Ureter (tissue), 1 donor: Measurements from ENCODE around the gene PRDM10. TPM values are rescaled to one million over a fixed set of nuclear protein-coding genes. Genes with fewer than 3 reads are reported as not detected.
"Not testable (repeated sequence)": the region's sequence is repeated elsewhere in the genome, so short reads cannot be mapped to it uniquely, and the experiment has no call there.

ENCODE experiments used
- DNase-seq: peaks from one replicate; pipeline ENCODE4 v3.0.0-alpha.2; 2020; ENCODE audit warnings: low spot score
- total RNA-seq: library from RNA; stranded (reverse); gene quantifications from one replicate; pipeline ENCODE4 v1.2.4, GENCODE V29; 2023
- donor health status: DM: yes; HTN: yes; CAD: no.

PRDM10 gene
- total RNA-seq, 1 donor from 2014 or later, result 10.3 TPM

DNA sequence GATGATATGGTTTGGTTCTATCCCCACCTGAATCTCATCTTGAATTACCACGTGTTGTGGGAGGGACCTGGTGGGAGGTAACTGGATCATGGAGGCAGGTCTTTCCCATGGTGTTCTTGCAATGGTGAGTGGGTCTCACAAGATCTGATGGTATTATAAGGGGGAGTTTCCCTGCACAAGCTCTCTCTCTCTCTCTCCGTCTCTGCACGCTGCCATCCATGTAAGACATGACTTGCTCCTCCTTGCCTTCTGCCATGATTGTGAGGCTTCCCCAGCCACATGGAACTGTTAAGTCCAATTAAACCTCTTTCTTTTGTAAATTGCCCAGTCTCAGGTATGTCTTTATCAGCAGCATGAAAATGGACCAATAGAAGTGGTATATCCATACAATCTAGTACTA lies 13.2 kb upstream of the PRDM10 start:
- not testable (repeated sequence) for DNase-seq

DNA sequence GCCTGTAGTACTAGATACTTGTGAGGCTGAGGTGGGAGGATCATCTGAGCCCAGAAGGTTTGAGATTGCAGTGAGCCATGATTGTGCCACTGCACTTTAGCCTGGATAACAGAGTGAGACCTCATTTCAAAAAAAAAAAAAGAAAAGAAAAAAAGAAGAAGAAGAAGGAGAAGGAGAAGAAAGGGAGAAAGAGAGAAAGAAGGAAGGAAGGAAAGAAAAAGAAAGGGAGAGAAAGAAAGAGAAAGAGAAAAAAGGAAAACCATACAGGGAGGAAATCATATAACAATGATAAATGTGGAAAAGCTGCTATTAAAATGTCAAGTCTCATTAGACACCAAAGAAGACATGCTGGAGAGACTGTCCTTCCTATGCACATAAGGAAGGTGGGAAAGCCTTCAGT lies 5.7 kb upstream of the PRDM10 start:
- no peak for DNase-seq

DNA sequence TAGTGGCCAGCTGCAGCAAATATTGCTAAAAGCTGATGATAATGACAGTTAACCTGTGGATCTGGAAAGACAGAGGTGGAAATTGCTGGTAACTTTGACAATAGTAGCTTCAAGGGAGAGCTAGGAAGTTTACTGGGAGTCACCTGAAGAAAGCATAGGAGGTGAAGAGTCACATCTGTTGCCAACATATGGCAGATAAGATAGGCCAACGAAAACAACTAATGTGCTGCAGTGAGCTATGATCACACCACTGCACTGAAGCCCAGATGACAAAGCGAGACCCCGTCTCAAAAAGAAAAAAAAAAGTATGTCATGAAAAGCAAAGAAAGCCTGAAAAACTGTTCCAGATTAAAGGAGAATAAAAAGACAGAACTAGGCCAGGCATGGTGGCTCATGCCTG lies 4.3 kb upstream of the PRDM10 start:
- no peak for DNase-seq

DNA sequence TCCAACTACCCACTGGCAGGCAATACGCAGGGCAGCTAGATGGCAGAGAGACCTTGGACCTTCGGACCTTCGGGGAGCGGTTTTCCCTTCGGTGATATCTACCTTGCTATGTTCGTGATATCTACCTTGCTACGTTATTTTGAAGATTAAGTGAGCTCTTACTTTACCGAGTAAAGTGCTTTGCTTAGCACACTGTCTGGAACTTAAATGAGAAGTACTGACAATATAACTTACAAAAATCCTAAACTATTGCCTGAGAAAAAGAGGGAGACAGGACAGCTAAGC lies 1.0 kb upstream of the PRDM10 start:
- DNase-seq, result no peak

DNA sequence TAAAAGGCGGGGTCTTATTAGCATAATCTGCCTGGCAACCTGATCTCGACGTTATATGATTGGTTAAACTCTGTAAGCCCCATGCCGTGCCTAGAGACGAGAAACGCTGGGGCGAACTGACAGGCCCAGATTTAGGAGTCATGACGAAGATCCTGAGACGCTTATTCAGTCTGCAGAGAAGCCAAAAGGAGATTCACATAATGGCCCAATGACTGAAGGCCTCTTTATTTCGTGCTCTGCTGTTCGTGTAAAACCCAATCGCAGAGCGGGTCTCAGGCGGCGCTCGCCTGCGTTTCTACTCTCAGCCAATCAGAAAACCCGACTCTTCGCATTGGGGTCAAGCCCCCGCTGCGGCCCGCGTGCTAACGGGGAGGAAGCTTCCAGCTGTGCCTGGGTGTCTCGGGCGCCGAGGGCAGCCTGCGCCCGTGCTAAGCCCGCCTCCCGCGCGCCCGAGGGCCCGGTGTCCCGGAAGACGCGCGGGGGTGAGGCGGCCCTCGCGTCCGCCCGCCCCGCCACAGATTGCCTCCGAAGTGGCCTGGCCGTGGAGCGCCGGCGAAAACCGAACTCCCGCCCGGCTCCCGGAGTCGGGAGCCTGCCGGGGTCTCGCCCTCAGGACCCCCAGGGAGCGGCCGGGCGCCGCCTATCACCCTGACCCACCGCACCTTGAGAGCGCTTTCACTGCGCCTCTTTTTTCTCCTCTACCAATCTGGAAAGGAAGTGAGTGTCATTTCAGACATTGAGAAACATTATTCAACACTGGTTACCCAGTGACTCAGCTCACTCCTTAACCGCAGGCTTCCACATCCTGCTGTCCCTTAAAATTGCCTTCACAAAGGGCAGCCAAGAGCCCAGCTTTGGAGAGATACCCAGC lies 446 bp upstream of the PRDM10 start:
- DNase-seq, result peak; percentile 96

DNA sequence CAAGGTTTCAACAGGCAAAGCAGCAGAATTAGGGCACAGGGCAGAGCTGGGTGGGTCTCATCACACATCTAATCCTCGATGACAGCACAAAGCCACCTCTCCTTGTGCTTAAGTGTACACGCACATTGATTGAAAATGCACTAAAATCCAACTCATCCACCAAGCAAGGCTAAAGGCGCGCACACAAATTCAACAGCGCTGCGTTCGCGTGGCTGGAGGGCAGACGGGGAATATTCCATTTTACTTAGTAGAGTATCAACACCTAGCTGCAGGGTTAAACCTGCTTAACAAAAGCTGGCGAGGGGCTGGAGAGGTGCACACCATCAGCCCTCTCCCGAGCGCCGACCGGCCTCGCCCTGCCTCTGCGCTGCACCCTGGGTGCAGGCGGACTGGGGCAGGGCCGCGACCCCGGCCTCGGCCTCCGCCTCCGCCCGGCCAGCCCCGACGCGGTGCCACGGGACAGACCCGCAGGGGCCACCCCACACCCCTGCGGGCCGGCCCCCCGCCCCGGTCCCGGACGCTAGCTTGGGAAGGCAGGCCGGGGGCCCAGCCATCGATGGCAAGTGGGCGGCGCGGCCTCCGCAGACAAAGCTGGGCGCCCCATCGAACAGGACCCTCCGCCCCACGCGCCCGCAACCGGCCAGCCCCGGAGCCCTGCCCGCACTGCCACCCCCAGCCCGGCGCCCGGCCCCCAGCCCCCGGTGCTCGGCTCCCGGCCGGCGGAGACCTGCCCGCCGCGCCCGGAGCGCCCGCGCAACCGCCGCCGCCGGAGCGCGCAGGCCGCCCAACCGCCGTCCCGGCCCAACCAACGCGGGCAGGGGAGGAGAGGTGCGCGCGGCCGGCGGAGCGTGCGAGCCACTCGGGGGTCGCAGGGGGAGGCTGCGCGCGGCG lies 929 bp downstream of the PRDM10 start:
- peak; percentile 49 for DNase-seq

DNA sequence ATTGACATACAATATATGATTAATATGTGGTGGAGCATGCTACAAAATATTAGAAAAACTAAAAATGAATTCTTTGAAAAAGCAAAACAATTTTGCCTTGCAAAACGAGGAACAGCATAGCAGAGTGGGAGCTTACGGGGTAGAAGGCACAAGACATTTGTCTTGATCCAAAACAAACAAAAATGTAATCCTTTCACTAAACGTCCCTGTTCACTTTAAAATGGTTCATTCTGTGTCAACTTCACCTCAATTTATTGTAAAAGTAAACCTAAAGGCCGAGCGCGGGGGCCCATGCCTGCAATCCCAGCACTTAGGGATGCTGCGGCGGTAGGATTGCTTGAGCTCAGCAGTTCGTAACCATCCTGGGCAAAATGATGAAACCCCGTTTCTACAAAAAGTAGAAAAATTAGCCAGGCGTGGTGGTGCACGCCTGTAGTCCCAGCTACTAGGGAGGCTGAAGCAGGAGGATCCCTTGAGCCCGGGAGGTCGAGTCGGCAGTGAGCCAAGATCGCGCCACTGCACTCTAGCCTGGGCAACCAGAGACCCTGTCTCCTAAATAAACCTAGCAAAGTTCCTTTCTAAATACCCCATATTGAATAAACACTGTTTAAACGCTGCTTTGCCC lies 2.0 kb downstream of the PRDM10 start:
- DNase-seq, result no peak

DNA sequence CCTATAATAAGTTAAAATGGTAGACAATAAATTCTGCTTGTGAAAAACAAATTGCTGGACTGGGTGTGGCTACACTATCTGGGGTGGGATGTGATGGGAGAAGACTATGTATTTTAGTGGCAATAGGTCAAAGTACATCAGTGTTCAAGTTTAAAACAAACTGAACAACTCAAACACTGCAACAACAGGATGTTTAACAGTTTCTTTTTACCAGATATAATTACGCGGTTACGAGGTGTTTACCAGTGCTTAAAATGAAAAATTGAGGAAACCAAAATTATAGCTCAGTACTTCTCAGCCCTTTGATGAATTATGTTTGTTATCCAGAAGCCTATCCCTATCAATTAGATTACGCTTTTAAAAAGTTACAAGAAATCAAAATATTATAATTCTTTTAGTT lies 3.2 kb downstream of the PRDM10 start:
- DNase-seq, result no peak

DNA sequence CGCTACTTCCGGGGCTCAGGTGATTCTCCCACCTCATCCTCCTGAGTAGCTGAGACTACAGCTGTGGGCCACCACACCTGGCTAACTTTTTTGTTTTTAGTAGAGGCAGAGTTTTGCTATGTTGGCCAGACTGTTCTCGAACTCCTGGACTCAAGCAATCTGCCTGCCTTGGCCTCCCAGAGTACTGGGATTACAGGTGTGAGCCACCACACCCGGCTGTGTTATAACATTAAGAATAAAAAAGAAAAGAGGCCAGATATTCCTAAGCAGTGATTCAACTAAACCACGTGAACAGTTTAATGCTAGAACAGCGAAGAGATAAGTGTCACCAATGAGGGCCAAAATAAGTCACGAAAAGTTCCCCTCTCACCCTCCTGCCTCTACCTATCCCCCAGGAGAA lies 3.7 kb downstream of the PRDM10 start:
- DNase-seq, result no peak

DNA sequence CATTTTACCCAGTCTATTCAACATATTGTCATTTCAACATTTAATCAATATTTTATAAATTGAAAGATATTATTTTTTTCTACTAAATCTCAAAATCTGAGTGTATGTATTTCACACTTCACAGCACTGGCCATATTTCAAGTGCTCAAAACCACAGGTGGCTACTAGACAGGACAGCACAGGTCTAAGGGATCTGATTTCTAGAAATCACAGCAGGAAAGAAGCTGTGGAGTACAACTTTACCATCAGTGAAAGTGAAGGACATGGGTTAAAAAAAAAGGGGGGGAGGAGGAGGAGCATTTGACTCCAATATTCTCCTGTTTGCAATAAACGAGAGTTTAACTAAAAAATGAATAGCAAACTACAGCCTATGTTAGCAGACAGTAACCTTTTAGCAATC lies 4.5 kb downstream of the PRDM10 start:
- DNase-seq, result no peak

DNA sequence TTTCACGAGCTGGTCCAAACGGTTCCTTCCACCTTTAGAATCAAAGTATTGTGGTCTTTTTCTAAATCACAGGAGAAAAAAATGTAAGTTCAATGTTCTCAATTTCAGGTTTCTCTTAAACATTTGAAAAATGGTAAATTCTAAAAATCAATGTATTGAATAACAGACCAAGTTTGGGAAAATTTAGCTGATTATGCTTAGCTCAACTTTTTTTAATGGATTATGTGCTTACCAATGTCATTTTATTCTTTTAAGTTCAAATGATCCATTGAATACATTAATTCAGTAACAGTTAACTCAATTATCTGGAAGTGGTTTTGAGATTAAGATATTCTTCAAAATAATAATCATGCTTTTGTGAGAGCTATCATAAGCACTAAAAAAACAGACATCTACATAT lies 5.1 kb downstream of the PRDM10 start:
- no peak for DNase-seq

DNA sequence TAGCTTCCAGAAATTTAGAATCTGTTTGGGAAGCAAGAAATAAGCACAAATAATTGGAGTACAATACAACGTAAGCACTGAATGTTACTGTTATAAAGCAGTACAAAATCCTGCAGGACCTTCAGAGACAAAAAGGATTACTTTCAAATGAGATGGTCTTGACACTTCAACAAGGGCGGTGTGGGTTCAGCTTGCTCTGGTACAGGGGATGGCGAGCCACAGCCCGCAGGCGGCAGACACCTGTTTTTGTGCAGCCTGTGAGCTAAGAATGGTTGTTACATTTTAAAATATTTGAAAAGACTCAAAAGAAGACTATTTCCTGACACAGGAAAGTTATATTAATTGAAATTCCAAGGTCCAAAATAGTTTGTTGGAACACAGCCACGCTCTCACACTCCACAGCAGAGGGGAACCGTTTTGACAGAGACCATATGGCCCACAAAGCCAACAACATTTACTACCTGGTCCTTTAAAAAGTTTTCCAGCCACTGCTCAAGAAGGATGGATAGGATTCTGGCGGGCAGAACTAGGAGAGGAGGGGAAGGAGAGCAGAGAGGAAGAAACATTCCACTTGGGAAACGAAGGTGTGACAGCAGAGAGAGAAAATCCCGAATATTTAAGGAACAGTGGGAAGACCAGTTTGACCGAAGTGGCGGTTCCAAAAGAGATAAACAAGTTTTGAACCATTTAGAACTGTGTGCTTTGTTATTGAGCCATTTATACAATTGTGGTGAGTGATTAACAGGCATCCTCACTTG lies 6.3 kb downstream of the PRDM10 start:
- DNase-seq, result no peak

DNA sequence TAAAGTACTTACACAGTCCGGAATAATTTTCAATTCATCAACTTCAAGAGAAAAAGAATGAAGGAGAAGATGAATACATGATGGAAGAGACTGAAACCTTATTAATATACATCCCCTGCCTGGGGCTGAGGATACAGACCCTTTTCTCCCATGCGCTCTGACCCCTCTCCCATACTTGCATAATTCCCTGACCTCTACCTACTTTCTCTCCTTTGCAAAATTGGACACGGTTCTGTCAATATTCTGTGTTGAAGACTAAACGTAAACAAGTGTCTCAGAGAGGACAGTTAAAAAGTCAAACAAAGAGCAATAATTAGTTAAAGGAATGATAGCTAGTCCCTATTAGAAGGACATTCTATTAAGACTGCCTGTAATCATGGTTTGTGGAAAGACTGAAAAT lies 7.5 kb downstream of the PRDM10 start:
- DNase-seq, result no peak

DNA sequence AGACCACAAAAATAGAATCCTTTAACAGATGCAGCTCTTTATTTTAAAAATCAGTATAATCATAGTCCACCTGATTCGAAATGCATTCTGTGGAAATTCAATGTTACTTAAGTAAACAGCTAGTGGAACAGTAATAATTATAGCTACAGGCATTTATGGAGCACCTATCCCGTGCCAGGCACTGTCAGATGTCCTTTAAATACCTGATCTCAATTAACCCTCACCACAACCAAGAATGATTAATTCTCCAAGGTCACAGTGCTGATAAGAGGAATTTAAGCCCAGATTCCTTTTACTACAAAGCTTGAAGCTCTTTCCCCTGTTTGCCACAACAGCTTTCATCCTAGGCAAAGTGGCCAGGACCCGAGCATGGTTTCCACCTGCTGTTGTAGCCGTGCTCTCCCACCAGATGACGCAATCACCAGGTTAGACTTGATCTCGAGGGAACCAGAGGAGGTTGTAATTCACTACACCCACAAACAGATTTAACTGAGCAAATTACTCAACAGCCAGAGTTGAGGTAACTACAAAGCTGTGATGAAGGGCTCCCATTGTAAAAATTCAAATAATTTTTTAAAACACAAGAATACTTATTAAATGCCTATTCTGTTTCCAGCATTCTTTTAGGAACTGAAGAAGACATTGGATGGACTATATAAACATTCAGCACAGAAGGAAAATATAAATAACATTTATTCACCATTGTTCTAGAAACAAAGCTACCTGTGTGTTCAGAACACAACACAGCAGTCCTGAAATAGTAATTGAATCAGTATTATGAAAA lies 10.3 kb downstream of the PRDM10 start:
- no peak for DNase-seq

DNA sequence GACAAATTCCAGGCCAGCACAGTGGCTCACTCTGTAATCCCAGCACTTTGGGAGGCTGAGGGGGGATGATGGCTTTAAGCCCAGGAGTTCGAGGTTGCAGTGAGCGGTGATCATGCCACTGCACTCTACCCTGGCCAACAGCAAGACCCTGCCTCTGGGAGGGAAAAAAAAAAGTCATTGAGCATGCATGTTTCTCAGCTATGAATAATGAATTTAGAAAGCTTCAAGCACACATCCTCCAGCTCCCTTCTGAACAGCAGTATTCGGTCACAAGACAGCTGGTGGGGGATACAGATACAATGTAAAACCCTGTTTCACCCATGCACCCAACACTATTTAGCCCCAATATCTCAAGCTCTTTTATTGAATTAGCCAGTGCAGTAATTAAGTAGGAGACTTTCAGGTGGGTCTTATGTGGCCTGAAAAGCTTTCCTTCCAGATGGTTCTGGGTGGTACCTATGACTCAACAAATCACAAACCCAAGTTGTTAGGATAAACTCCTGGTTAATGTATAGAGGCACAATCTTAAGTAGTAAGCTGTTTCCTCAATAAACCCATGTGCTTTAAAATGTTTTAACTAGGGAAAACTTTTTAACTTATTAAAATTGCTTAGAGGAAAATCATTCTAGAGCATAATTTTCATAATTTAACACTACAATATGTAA lies 13.4 kb downstream of the PRDM10 start:
- no peak for DNase-seq

DNA sequence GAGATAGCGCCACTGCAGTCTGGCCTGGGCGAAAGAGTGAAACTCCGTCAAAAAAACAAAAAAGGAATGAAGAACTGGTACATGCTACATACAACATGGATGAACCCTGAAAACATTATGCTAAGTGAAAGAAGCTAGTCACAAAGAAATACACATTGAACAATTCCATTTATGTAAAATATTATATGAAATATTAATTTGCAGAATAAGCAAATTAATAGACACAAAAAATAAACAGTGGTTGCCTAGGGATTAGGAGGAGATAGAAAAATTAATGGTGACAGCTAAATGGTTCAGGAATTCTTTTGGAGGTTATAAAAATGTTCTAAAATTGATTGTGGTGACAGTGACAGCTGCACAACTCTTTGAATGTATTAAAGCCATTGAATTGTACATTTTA lies 14.7 kb downstream of the PRDM10 start:
- DNase-seq, result no peak

DNA sequence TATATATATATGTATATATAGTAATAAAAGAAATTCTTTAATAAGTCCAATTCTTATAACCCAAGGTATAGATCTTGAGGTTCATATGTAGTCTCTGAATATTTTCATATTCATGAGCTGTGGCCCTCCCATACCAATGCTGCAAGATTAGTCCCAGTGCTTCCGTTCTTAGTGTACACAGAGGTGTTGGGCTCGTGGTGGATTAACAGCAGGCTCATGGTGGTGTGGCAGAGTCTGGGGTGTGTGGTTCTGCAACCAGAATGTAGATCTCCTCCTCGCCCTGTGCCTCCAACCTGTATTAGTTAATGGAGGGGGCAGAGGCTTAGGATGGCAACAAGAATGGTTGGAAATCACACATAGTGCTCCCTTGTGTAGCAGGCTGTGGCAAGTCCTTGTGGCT lies 16.8 kb downstream of the PRDM10 start:
- no peak for DNase-seq

DNA sequence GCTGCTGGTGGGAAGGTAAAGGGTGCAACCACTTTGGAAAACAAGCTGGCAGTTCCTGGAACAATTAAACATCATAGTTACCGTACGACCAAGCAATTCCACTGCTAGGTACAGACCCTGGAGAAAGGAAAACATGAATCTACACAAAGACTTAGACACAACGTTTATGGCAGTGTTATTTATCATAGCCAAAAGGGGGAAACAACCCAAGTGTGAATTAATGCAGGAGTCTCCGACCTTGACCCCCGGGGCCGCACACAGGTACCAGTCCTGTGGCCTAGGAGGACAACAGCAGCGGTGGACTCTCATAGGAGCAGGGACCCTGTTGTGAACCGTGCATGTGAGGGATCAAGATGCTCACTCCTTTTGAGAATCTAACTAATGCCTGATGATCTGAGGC lies 22.5 kb downstream of the PRDM10 start:
- no peak for DNase-seq

DNA sequence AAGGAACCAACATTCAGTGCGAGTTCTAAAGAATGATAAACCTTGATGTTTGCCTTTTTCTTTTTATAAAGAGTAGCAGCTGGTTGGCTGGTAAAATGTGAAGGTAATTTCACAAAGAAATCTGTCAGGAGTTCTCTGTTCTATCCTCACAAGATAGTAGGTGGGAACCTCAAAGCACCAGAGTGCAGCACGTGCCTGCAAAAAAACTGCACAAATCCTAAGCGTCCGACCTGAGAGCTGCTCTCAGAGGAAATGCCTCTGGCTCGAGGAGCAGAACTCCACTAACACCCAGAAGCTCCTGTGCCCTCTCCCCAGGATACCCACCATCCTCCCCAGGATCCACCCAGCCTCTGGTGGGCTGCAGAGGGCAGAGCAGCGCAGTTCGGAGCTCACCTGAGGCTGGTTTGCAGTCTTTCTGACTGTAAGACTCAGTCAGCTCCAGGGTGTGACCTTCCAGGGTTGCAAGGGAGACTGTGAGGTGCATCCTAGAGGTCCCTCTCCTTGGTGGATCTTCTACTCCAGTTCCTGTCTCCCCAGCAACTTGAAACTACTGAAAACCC lies 23.5 kb downstream of the PRDM10 start:
- no peak for DNase-seq

DNA sequence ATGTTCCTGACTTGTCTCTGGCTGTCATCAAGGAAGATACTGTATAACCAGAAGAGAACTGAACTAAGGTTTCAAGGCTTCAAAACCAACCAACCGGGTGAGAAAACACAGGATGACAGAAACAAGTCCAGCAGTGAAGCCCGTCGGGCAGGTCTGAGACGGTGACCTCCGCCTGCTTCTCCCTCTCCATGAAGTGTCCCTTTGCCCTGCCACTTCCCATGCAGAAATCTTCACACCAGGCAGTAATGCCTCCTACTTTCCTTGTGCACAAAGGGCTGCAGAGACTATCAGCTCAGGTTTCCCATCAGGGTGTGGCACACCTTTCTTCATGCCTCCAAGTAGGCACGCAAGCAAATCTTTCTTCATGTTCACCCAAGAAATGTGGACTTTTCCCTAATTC lies 24.2 kb downstream of the PRDM10 start:
- DNase-seq, result no peak
